B cell (primary cell): ENCODE measurements around the gene DPYSL3.

ENCODE experiments used
- CTCF ChIP-seq: fragments of 200-600 bp; IDR thresholded peaks from one replicate; pipeline ENCODE4 v1.8.0; 2022; ENCODE audit warnings: antibody characterized with exemption, mild to moderate bottlenecking
- EZH2 ChIP-seq: IDR thresholded peaks from 2 replicates; pipeline ENCODE4 v1.6.1; 2012; ENCODE audit warnings: borderline replicate concordance, low read depth, mild to moderate bottlenecking, moderate library complexity, low read length; ENCODE audit not compliant: insufficient read depth, poor library complexity, severe bottlenecking

GRCh38 chr5:147467973-147468508 lies 41.8 kb downstream of the DPYSL3 start:
- TF ChIP-seq CTCF (no peak), EZH2 (no peak)
